Nephron (organoid): ENCODE measurements around the gene CLEC16A.

Experiments used
- H3K27ac Mint-ChIP-seq, 3 experiments: 2 replicates each; pipeline ENCODE4 v1.8.0; 2020; ENCODE audit warnings: mixed read lengths in 3 of 3, mild to moderate bottlenecking in 2 of 3, moderate library complexity in 1 of 3
- H3K27me3 Mint-ChIP-seq: 2 replicates; pipeline ENCODE4 v1.8.0; 2021; ENCODE audit warnings: low read depth, mild to moderate bottlenecking, moderate library complexity, mixed read lengths
- H3K36me3 Mint-ChIP-seq: 2 replicates; pipeline ENCODE4 v1.8.0; 2020; ENCODE audit warnings: low read depth, mixed read lengths
- H3K4me1 Mint-ChIP-seq: 2 replicates; pipeline ENCODE4 v1.8.0; 2020; ENCODE audit warnings: mixed read lengths
- H3K4me3 Mint-ChIP-seq, 3 experiments: 2 replicates each; pipeline ENCODE4 v1.8.0; 2020; ENCODE audit warnings: mild to moderate bottlenecking in 3 of 3, mixed read lengths in 3 of 3, moderate library complexity in 2 of 3
- H3K9me3 Mint-ChIP-seq: 2 replicates; pipeline ENCODE4 v1.8.0; 2020; ENCODE audit warnings: mixed read lengths
- TF ChIP-seq, protein P1 (sequence below), 3 experiments: fragments of 200-600 bp; sonication (generic); IDR thresholded peaks; one replicate each; pipeline ENCODE4 v1.5.0; 2021; ENCODE audit warnings: antibody characterized with exemption in 3 of 3; ENCODE audit not compliant: unreplicated experiment in 3 of 3

The CLEC16A gene

DNA sequence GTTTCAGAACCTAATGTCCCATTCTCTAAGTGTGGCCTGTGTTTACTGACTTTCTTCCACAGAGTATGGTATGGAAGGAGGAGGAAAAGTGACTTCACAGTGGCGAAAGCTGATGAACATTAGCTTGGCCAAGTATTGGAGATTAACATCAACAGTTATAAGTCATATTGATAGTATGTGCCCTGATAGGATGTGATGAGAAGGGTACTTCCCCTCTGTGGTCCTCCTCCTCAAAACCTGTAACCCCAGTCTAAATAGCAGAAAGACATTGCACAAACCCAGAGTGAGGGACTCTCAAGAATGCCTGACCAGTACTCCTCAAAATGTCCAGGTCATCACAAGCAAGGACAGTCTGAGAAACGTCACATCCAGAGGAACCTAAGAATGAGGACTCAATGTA is 73.1 kb downstream of the CLEC16A start:
- Mint-ChIP-seq H3K27me3 (no peaks in the 10 kb centered on the region), H3K4me3 (peak overlapping the region in 1 of 3 experiments; percentile 9), H3K9me3 (no peaks in the 10 kb centered on the region), H3K27ac (peak overlapping the region; percentile 81 to 87 (median 82)), H3K4me1 (peaks cover 48% of the 10 kb centered on the region), H3K36me3 (peaks cover 41% of the 10 kb centered on the region)
- TF ChIP-seq, protein P1, sequence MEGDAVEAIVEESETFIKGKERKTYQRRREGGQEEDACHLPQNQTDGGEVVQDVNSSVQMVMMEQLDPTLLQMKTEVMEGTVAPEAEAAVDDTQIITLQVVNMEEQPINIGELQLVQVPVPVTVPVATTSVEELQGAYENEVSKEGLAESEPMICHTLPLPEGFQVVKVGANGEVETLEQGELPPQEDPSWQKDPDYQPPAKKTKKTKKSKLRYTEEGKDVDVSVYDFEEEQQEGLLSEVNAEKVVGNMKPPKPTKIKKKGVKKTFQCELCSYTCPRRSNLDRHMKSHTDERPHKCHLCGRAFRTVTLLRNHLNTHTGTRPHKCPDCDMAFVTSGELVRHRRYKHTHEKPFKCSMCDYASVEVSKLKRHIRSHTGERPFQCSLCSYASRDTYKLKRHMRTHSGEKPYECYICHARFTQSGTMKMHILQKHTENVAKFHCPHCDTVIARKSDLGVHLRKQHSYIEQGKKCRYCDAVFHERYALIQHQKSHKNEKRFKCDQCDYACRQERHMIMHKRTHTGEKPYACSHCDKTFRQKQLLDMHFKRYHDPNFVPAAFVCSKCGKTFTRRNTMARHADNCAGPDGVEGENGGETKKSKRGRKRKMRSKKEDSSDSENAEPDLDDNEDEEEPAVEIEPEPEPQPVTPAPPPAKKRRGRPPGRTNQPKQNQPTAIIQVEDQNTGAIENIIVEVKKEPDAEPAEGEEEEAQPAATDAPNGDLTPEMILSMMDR (IDR thresholded peaks at IDR 0.05; ENCODE audit: unreplicated experiment in 3 of 3) = no peak

DNA sequence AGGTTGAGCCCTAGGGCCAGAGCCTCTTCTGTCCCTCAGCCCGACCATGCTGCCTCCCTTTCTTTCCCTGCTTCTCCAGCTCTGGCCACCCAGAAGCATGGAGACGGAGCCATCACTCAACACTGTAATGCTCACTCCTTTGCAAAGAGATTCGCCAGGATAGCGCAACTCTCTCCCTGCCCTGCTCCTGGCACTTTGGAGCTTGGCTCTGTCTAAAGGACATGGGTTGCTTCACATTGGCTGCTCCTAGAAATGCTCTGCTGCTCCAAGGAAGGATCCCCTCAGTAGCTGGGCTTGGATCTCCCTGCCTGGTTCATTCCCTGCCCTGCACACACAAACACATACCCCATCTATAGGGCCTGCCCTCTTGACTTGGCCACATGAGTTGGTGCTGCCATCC is 76.0 kb downstream of the CLEC16A start:
- Mint-ChIP-seq H3K36me3 (peaks cover 49% of the 10 kb centered on the region), H3K4me3 (no peak overlapping the region), H3K9me3 (peaks cover 8% of the 10 kb centered on the region), H3K27ac (peak overlapping the region; percentile 23 to 93 (median 92)), H3K27me3 (no peaks in the 10 kb centered on the region), H3K4me1 (peaks cover 37% of the 10 kb centered on the region)
- TF ChIP-seq, protein P1 (IDR thresholded peaks at IDR 0.05; ENCODE audit: unreplicated experiment in 3 of 3) = no peak

DNA sequence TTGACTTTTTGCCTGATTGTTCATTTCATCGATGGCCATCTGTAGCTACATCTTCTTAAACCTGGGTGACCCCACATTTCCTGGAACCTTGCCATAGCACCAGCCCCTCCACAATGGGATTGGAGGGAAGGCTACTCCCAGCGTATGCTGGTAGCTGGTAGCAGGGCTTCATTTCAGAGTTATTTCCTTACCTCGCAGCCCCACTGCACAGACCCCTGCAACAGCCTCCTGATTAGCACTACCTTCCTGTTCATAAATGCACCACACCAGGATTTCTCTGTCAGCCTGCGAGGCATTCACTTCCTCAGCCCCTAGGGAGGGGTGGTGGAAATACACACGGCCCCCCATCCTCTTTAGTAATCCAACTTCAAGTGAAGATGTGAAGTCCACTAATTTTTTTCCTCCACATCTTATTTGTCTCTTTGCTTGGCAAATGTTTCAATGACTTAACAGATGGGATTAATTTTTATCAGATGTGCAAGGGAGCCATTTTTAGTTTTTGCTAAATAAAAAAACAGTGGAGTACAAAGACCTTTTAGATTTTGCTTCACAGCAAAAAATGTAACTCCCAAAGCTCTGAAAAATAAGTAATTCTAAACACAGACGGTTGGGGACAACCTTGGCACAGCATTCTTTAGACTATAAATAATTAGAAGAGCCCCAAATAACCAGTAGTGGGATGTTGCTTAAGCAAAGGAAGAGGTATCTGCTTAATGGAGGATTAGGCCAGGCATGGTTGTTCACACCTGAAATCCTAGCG is 76.6 kb downstream of the CLEC16A start:
- Mint-ChIP-seq H3K27ac (peak overlapping the region; percentile 23 to 93 (median 92)), H3K4me1 (peaks cover 35% of the 10 kb centered on the region), H3K4me3 (no peak overlapping the region), H3K9me3 (peaks cover 11% of the 10 kb centered on the region), H3K27me3 (no peaks in the 10 kb centered on the region), H3K36me3 (peaks cover 55% of the 10 kb centered on the region)
- TF ChIP-seq, protein P1 (IDR thresholded peaks at IDR 0.05; ENCODE audit: unreplicated experiment in 3 of 3) = no peak

DNA sequence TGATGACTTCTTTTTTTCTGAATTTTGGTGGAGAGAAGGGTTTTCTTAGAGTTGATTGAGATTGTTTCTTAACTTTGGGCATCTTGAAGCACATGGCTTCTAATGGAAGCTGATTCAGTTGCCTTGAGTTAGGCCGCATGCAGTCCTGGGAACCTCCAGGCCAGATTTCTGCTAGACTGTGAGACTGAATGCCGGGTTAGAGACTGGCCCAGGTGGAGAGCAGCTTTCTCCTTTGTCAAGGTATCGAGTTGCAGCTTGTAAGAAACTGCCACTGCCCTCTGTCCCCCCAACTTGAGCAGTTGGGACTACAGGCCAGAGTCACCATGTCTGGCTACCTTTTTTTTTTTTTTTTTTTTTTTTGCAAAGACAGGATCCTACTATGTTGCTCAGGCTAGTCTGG is 77.6 kb downstream of the CLEC16A start:
- peaks cover 20% of the 10 kb centered on the region for H3K9me3 Mint-ChIP-seq
- no peak overlapping the region for H3K4me3 Mint-ChIP-seq
- no peaks in the 10 kb centered on the region for H3K27me3 Mint-ChIP-seq
- TF ChIP-seq, protein P1 (IDR thresholded peaks at IDR 0.05; ENCODE audit: unreplicated experiment in 3 of 3) = no peak
- peaks cover 65% of the 10 kb centered on the region for H3K36me3 Mint-ChIP-seq
- peak overlapping the region in 2 of 3 experiments; percentile 35 to 92 for H3K27ac Mint-ChIP-seq
- peaks cover 29% of the 10 kb centered on the region for H3K4me1 Mint-ChIP-seq

DNA sequence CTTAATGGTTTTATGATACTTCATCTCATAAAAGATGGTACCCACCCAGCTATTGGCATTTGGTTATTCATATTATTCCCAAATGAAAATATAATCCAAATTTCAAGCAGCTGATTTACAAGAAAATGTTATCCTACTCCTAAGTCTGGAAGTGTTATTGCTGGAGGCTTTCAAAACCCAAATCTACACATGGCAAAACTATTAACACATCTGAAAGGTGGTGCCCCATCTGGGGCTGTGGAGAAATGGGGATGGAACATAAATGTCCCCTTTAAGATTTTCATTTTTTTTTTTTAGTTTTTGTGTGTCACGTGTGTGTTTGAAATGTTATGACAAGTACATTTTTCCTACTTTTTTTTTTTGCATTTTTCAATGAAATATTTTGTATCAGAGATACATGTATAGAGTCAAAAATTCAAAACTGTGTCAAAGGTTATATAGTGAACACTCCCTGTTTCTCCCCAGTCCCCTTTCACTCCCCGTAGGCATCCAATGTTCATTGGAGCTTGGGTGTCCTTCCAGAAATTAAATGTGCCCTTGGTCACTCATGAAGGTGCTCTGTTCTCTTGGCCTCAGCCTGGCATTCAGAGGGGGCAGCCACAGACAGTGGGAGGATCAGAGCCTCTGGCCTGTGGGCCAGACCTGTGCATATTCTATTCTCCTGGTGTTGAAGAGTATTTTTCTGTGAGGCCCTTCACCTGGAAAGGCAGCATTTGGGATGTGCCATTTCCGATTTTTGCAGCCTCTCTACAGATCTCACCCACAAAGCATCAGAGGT is 79.1 kb downstream of the CLEC16A start:
- H3K36me3 Mint-ChIP-seq = peaks cover 72% of the 10 kb centered on the region
- peaks cover 21% of the 10 kb centered on the region for H3K4me1 Mint-ChIP-seq
- H3K9me3 Mint-ChIP-seq = peaks cover 28% of the 10 kb centered on the region
- H3K4me3 Mint-ChIP-seq = no peak overlapping the region
- H3K27me3 Mint-ChIP-seq = no peaks in the 10 kb centered on the region
- H3K27ac Mint-ChIP-seq = no peak overlapping the region
- TF ChIP-seq, protein P1 (IDR thresholded peaks at IDR 0.05; ENCODE audit: unreplicated experiment in 3 of 3) = no peak
